Ecto neural progenitor cell (in vitro differentiated cells): ENCODE data around the gene CSDE1.
"Not testable (repeated sequence)": the region's sequence is repeated elsewhere in the genome, so short reads cannot be mapped to it uniquely, and the experiment has no call there.

ENCODE experiments used
- DNase-seq: peaks from one replicate; pipeline ENCODE4 v3.0.0-alpha.2; 2018; ENCODE audit warnings: low spot score

CSDE1 gene

GRCh38 chr1:114757455-114758255, at the start of gene CSDE1:
Gene CSDE1 (minus strand): TSS chr1:114757984. CDS start chr1:114739890, 18,094 bp downstream.
- peak; percentile 97 for DNase-seq

GRCh38 chr1:114804449-114804848, 46.7 kb upstream of the CSDE1 start:
- DNase-seq: not testable (repeated sequence)

- no peak for DNase-seq
Observed at GRCh38 chr1:114803001-114803400, 45.2 kb upstream of the CSDE1 start.

- no peak for DNase-seq
Observed at GRCh38 chr1:114794038-114794437, 36.3 kb upstream of the CSDE1 start.

GRCh38 chr1:114790581-114790980, 32.8 kb upstream of the CSDE1 start:
- DNase-seq: not testable (repeated sequence)

- DNase-seq: not testable (repeated sequence)
Observed at GRCh38 chr1:114786440-114786839, 28.7 kb upstream of the CSDE1 start.

- DNase-seq: no peak
Observed at GRCh38 chr1:114782476-114782875, 24.7 kb upstream of the CSDE1 start.

GRCh38 chr1:114780344-114781226, 22.8 kb upstream of the CSDE1 start, which contains the start of gene SIKE1:
Gene SIKE1 (minus strand): TSS chr1:114780685. CDS start chr1:114780607, 78 bp downstream.
- DNase-seq: peak; percentile 93

- DNase-seq: no peak
Observed at GRCh38 chr1:114779722-114780121, 21.9 kb upstream of the CSDE1 start.

- DNase-seq: not testable (repeated sequence)
Observed at GRCh38 chr1:114776726-114777125, 18.9 kb upstream of the CSDE1 start.

GRCh38 chr1:114771992-114772391, 14.2 kb upstream of the CSDE1 start:
- DNase-seq: no peak

- no peak for DNase-seq
Observed at GRCh38 chr1:114770989-114771388, 13.2 kb upstream of the CSDE1 start.

GRCh38 chr1:114764689-114765088, 6.9 kb upstream of the CSDE1 start:
- no peak for DNase-seq

GRCh38 chr1:114758256-114758832, 560 bp upstream of the CSDE1 start:
- DNase-seq: no peak

- no peak for DNase-seq
Observed at GRCh38 chr1:114756949-114757454, 782 bp downstream of the CSDE1 start.

GRCh38 chr1:114756009-114756892, 1.5 kb downstream of the CSDE1 start:
- DNase-seq: no peak

- no peak for DNase-seq
Observed at GRCh38 chr1:114755006-114755931, 2.5 kb downstream of the CSDE1 start.

- DNase-seq: not testable (repeated sequence)
Observed at GRCh38 chr1:114753702-114754101, 4.1 kb downstream of the CSDE1 start.

- DNase-seq: no peak
Observed at GRCh38 chr1:114753143-114753542, 4.6 kb downstream of the CSDE1 start.

- no peak for DNase-seq
Observed at GRCh38 chr1:114750780-114751179, 7.0 kb downstream of the CSDE1 start.
